PFSK-1 (cell line): ENCODE data around the gene YBX3.

ENCODE experiments used
- FOXP2 ChIP-seq: optimal IDR thresholded peaks from 2 replicates; pipeline ENCODE3; 2011; ENCODE audit warnings: borderline replicate concordance, control low read depth, inconsistent platforms; ENCODE audit not compliant: insufficient read depth; ENCODE audit errors: extremely low read length, extremely low read depth
- POLR2AphosphoS5 ChIP-seq: IDR thresholded peaks from 2 replicates; pipeline ENCODE4 v1.6.1; 2012; ENCODE audit warnings: low read depth, mild to moderate bottlenecking, control low read depth, low read length, moderate library complexity
- SIN3A ChIP-seq: IDR thresholded peaks from 2 replicates; pipeline ENCODE4 v1.6.1; 2012; ENCODE audit warnings: mild to moderate bottlenecking, low read length, moderate library complexity, borderline replicate concordance; ENCODE audit not compliant: insufficient read depth
- TAF1 ChIP-seq: IDR thresholded peaks from 2 replicates; pipeline ENCODE4 v1.6.1; 2012; ENCODE audit warnings: low read length, control low read depth, borderline replicate concordance; ENCODE audit not compliant: insufficient read depth
- TF ChIP-seq, protein P1 (sequence below), 2 experiments: IDR thresholded peaks; 2 replicates each; pipeline versions ENCODE4 v1.6.1 to v1.8.0; 2011 to 2012; ENCODE audit warnings: low read depth in 2 of 2, low read length in 2 of 2, control low read depth in 1 of 2, inconsistent platforms in 1 of 2, mild to moderate bottlenecking in 1 of 2, moderate library complexity in 1 of 2; ENCODE audit not compliant: insufficient read depth in 1 of 2

YBX3 gene

DNA sequence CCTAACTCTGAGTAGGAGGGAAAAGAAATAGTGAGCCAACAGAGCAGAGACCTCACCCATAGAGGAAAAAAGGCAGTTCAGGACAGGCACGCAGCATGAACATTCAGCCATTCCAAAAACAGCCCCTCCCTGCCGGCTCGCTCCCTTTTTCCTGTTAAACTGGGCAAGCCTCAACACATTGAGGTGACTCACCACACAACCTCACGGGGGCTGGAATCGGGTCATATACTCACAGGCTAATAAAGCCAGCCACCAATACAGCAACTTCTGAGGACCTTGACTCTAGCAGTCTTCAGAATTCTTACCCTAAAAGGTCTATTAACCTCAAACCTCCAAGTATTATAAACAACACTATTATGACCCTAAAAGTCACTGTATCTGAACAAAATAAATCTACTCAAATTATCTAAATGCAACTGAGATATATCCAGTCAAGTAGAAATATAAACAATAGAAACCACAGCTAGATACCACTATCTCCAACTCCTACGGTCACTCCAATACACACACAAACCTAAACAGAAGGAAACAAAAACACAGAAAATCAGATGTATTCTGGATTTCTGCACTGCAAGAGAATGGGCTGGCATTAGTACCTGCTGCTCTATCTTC lies 6.3 kb downstream of the YBX3 start:
- TF ChIP-seq POLR2AphosphoS5 (no peak), FOXP2 (no peak), SIN3A (no peak; the same call in 1 of the 2 replicates), TAF1 (no peak)
- TF ChIP-seq, protein P1, sequence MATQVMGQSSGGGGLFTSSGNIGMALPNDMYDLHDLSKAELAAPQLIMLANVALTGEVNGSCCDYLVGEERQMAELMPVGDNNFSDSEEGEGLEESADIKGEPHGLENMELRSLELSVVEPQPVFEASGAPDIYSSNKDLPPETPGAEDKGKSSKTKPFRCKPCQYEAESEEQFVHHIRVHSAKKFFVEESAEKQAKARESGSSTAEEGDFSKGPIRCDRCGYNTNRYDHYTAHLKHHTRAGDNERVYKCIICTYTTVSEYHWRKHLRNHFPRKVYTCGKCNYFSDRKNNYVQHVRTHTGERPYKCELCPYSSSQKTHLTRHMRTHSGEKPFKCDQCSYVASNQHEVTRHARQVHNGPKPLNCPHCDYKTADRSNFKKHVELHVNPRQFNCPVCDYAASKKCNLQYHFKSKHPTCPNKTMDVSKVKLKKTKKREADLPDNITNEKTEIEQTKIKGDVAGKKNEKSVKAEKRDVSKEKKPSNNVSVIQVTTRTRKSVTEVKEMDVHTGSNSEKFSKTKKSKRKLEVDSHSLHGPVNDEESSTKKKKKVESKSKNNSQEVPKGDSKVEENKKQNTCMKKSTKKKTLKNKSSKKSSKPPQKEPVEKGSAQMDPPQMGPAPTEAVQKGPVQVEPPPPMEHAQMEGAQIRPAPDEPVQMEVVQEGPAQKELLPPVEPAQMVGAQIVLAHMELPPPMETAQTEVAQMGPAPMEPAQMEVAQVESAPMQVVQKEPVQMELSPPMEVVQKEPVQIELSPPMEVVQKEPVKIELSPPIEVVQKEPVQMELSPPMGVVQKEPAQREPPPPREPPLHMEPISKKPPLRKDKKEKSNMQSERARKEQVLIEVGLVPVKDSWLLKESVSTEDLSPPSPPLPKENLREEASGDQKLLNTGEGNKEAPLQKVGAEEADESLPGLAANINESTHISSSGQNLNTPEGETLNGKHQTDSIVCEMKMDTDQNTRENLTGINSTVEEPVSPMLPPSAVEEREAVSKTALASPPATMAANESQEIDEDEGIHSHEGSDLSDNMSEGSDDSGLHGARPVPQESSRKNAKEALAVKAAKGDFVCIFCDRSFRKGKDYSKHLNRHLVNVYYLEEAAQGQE (IDR thresholded peaks at IDR 0.05; ENCODE audit: insufficient read depth in 1 of 2, low read depth in 2 of 2, low read length in 2 of 2) = no peak

DNA sequence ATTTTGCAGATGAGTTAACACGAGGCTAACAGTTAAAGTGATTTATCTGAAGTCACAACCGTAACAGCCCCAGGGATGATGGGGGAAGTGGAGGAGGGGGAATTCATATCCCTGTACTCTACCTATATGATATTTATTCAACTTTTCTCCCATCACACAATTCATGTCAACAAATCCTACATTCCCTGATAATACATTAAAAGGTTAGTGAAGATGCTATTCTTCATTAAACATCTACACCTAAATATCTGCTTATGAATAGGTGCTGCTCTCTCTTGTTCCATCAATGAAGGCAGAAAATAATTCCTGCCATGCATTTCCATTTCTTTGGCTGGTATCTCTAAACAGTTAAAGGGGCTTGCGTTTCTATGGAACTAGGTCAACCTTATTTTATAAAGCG lies 6.8 kb downstream of the YBX3 start:
- TF ChIP-seq TAF1 = no peak
- TF ChIP-seq POLR2AphosphoS5 = no peak
- TF ChIP-seq, protein P1 (IDR thresholded peaks at IDR 0.05; ENCODE audit: insufficient read depth in 1 of 2, low read depth in 2 of 2, low read length in 2 of 2) = no peak
- no peak for TF ChIP-seq SIN3A
- no peak for TF ChIP-seq FOXP2

DNA sequence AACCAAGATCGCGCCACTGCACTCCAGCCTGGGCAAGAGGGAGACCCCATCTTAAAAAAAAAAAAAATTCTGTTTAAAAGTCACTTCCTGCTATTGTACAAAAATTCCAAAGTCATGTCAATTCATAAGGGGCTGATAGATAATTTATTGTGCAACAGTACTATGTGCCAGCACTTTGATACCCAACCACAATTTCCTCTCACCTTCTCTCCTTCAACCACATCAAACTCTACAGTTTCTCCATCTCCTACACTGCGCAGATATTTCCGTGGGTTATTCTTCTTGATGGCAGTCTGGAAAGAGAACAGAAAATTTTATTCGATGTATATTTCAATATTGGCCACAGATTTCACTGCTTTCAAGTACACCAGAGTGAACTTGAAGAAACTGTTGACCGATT lies 7.6 kb downstream of the YBX3 start:
- TF ChIP-seq TAF1 (no peak), POLR2AphosphoS5 (no peak), SIN3A (no peak), FOXP2 (no peak)
- TF ChIP-seq, protein P1 (IDR thresholded peaks at IDR 0.05; ENCODE audit: insufficient read depth in 1 of 2, low read depth in 2 of 2, low read length in 2 of 2) = no peak

- TF ChIP-seq POLR2AphosphoS5 (no peak), TAF1 (no peak), SIN3A (no peak), FOXP2 (no peak)
- TF ChIP-seq, protein P1 (IDR thresholded peaks at IDR 0.05; ENCODE audit: insufficient read depth in 1 of 2, low read depth in 2 of 2, low read length in 2 of 2) = no peak
Measured at GRCh38 chr12:10709808-10710207, 13.3 kb downstream of the YBX3 start.
